HG03045 (cell line): Measurements from ENCODE around the gene KIF25.

Source experiments
- ATAC-seq: cut with Tn5 transposase; IDR thresholded peaks from one replicate; pipeline ENCODE4 v1.9.1; 2021; ENCODE audit warnings: mild to moderate bottlenecking, moderate library complexity; ENCODE audit not compliant: unreplicated experiment

Gene KIF25

GRCh38 chr6:167997642-167998041 is at the start of gene KIF25:
KIF25 (plus strand) TSS chr6:167997671; CDS start chr6:168029586, 31,915 bp downstream.
- ATAC-seq: no peak

- no peak for ATAC-seq
Measured at GRCh38 chr6:167947716-167948115, 49.8 kb upstream of the KIF25 start.

GRCh38 chr6:167948716-167949115 is 48.8 kb upstream of the KIF25 start:
- no peak for ATAC-seq

- no peak for ATAC-seq
Measured at GRCh38 chr6:167949121-167949684, 48.3 kb upstream of the KIF25 start.

GRCh38 chr6:167951781-167952511 is 45.5 kb upstream of the KIF25 start:
- no peak for ATAC-seq

GRCh38 chr6:167952512-167952859 is 45.0 kb upstream of the KIF25 start:
- ATAC-seq: no peak

- ATAC-seq: no peak
Measured at GRCh38 chr6:167953551-167953950, 43.9 kb upstream of the KIF25 start.

- no peak for ATAC-seq
Measured at GRCh38 chr6:167954151-167954550, 43.3 kb upstream of the KIF25 start.

GRCh38 chr6:167956491-167956890 is 41.0 kb upstream of the KIF25 start:
- ATAC-seq: no peak

- ATAC-seq: no peak
Measured at GRCh38 chr6:167956983-167957492, 40.4 kb upstream of the KIF25 start.

- ATAC-seq: no peak
Measured at GRCh38 chr6:167957626-167958025, 39.8 kb upstream of the KIF25 start.

GRCh38 chr6:167960579-167960978 is 36.9 kb upstream of the KIF25 start:
- no peak for ATAC-seq

GRCh38 chr6:167962711-167963110 is 34.8 kb upstream of the KIF25 start:
- no peak for ATAC-seq

GRCh38 chr6:167963589-167964057 is 33.8 kb upstream of the KIF25 start:
- ATAC-seq: no peak

GRCh38 chr6:167965592-167966539 is 31.6 kb upstream of the KIF25 start:
- ATAC-seq: no peak

- no peak for ATAC-seq
Measured at GRCh38 chr6:167966540-167966905, 30.9 kb upstream of the KIF25 start.

- no peak for ATAC-seq
Measured at GRCh38 chr6:167968091-167968490, 29.4 kb upstream of the KIF25 start.

- ATAC-seq: no peak
Measured at GRCh38 chr6:167970230-167970629, 27.2 kb upstream of the KIF25 start.

- no peak for ATAC-seq
Measured at GRCh38 chr6:167972193-167972592, 25.3 kb upstream of the KIF25 start.

- ATAC-seq: no peak
Measured at GRCh38 chr6:167973148-167973885, 24.2 kb upstream of the KIF25 start.
